Hematopoietic multipotent progenitor cell treated with erythropoietin and hydrocortisone succinate and interleukin-3 and kit ligand, for 4 days (in vitro differentiated cells): ENCODE data around the gene ANKRD22.

ENCODE experiments used
- DNase-seq: peaks from one replicate; pipeline ENCODE4 v3.0.0-alpha.2; 2015

The ANKRD22 gene

GRCh38 chr10:88794731-88795130 is 56.9 kb downstream of the ANKRD22 start:
- DNase-seq, result no peak

DNA sequence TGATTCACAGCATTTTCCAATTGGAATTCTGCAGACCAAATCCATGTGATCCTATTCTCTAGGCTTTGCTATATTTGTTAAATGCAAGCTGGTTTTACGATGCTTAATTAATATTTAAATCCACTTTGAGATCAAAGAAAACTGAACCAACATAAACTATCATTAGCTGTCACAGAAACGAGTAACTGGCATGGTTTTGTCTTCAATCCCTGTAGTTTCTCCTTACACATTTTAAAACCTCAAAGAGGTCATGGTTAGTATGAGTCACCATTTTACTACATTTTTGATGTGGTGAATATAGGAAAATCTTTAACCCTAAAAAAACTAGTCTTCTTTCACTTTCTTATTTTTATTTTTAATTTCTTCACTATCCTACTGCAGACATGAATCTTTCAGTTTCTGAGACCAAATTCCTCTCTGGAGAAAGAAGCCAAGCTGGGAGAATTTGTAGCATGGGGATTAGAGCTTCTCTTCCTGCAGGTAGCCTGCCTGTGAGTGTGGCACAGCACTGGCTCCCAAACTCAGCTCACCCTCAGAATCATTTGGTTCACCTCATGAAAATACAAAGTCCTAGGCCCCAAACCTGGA is 57.8 kb downstream of the ANKRD22 start:
- DNase-seq, result peak; percentile 20

- peak; percentile 73 for DNase-seq
These were observed 59.0 kb downstream of the ANKRD22 start for GRCh38 chr10:88792661-88793060.

- DNase-seq, result peak; percentile 65
These were observed 59.7 kb downstream of the ANKRD22 start for GRCh38 chr10:88791924-88792323.

DNA sequence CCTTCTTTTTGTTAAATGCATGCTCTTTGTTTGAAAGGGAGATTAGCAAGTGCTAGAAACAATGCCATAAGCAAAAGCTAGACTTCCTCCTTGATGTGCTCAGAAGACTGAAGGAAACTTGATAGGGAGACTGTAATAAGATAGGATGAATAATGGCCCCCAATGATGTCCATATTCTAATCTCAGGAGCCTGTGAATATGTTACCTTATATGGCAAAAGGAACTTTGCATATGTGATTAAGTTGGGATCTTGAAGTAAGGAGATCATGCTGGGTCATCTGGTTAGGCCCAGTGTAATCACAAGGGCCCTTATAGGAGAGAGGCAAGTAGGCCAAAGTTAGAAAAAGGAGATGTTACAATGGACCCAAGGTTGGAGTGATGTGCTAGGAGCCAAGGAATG is 62.7 kb downstream of the ANKRD22 start:
- DNase-seq, result no peak

DNA sequence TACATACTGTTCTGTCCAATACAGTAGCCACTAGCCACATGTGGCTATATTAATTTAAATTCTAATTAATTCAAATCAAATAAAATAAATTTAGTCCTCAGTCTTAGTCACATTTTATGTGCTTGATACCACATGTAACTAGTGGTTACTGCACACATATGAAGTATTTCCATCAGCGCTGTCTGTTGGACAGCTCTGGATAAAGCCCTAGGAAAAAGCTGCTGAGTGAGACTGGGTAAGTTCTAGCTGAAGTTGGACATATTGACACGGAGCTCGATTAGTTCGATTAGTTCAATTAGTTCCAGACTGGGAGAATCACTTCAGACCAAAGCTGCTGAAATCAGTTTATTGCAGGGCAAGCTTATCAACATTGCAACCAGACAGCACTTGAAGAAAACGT is 64.2 kb downstream of the ANKRD22 start:
- no peak for DNase-seq

DNA sequence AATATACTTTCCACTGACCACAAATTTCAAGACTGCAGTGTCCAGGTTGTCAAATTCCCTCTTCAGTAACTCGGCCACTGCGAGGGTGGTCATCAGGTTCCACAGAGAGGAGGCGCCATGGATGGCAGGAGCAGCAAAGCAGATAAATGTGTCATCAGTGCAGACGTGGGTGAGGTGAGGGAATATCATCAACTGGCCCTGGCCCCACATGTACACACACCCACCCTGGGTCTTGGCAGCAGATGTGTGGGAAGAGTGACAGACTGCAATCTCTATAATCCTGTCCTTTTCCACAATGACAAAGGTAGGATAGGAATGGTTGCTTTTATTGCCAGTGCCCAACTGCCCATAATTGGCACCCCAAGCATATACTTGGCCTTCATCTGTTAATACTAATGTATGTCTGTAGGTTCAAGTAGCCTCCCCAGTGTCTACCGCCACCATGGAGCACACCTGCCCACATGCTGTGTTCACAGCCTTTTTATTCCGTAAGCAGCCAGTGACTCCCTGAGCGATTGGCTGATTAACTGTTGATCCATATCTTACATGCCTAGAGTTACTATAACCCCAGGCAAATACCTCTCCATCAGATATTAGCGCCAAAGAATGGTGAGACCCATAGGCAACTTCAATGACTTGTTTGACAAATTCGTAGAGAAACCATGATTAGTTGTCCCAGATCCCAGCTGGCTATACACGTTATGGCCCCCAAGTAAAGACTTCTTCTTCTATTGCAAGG is 65.4 kb downstream of the ANKRD22 start:
- no peak for DNase-seq

- DNase-seq, result peak; percentile 61
These were observed 67.9 kb downstream of the ANKRD22 start for GRCh38 chr10:88783724-88784123.

DNA sequence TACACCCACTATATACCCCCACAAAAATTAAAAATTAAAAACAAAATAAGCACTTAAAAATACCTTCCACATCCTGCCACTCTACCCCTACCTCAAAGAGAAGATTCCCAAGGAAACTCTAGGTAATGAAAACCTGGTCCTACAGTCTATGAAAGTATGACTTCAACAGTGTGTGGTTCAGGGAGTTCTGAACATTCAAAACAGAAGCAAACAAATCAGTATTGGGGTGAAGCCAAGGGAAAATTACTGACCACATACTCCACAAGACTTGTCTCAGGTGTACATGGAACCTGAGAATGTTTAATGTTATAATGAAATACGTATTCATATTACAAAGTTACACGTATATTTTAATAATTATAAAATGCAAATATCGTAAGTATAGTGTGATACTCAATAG is 69.4 kb downstream of the ANKRD22 start:
- DNase-seq, result no peak

DNA sequence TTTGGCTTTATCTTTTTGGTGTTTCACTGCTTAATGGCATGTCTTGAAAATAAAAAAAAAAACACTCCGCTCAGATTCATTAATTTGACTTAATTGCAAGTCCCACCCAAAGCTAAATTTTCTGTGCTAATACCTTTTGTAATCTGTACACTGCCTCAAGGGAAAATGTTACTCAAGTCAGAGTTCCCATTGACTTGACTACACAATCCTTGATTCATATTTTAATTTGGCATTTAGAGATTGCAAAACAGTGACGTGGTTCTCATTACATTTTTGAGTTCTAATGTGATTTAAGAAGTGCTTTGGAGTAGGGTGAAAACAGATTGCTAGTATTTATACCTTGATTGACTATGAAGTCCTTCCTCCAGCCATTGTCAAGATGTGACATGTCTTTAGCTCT is 70.4 kb downstream of the ANKRD22 start:
- no peak for DNase-seq
